GM19455 (cell line): ENCODE measurements around the gene MUC21.
"Not testable (repeated sequence)": the region's sequence is repeated elsewhere in the genome, so short reads cannot be mapped to it uniquely, and the experiment has no call there.

Source experiments
- ATAC-seq: cut with Tn5 transposase; IDR thresholded peaks from one replicate; pipeline ENCODE4 v1.9.1; 2021; ENCODE audit not compliant: unreplicated experiment

The MUC21 gene

GRCh38 chr6:31007694-31008093, 24.2 kb downstream of the MUC21 start:
- ATAC-seq = no peak

- no peak for ATAC-seq
Measured at GRCh38 chr6:31008165-31008564, 24.6 kb downstream of the MUC21 start.

- ATAC-seq = no peak
Measured at GRCh38 chr6:31009731-31010130, 26.2 kb downstream of the MUC21 start.

- no peak for ATAC-seq
Measured at GRCh38 chr6:31010393-31011060, 27.0 kb downstream of the MUC21 start, which contains the start of gene MUC22. Gene MUC22, plus strand, starts transcription at chr6:31010474. Its CDS starts 233 bp downstream, at chr6:31010707.

- ATAC-seq = no peak
Measured at GRCh38 chr6:31011153-31011552, 27.6 kb downstream of the MUC21 start.

- no peak for ATAC-seq
Measured at GRCh38 chr6:31016659-31017299, 33.3 kb downstream of the MUC21 start.

GRCh38 chr6:31017436-31017835, 33.9 kb downstream of the MUC21 start:
- not testable (repeated sequence) for ATAC-seq

- no peak for ATAC-seq
Measured at GRCh38 chr6:31020057-31020456, 36.5 kb downstream of the MUC21 start.

GRCh38 chr6:31020631-31021255, 37.2 kb downstream of the MUC21 start:
- not testable (repeated sequence) for ATAC-seq

- ATAC-seq = not testable (repeated sequence)
Measured at GRCh38 chr6:31021705-31022531, 38.4 kb downstream of the MUC21 start.

GRCh38 chr6:31025595-31025994, 42.1 kb downstream of the MUC21 start:
- no peak for ATAC-seq

- ATAC-seq = no peak
Measured at GRCh38 chr6:31031095-31031494, 47.6 kb downstream of the MUC21 start.

GRCh38 chr6:31033075-31033474, 49.6 kb downstream of the MUC21 start:
- ATAC-seq = no peak

GRCh38 chr6:31035862-31036497, 52.5 kb downstream of the MUC21 start:
- no peak for ATAC-seq

GRCh38 chr6:31037169-31037568, 53.7 kb downstream of the MUC21 start:
- no peak for ATAC-seq

GRCh38 chr6:31037682-31038081, 54.2 kb downstream of the MUC21 start:
- no peak for ATAC-seq

GRCh38 chr6:31038559-31038958, 55.0 kb downstream of the MUC21 start:
- ATAC-seq = no peak
